ENCODE measurements around the gene PAFAH2.

- TF ChIP-seq CTCF (IDR thresholded peaks at IDR 0.05) (no peak), POLR2A (IDR thresholded peaks at IDR 0.05) (no peak)
Observed at GRCh38 chr1:25916460-25916859, 81.4 kb downstream of the PAFAH2 start.

Data from heart left ventricle (tissue), 13 donors.